ENCODE results near the gene NFILZ.

Gene NFILZ

GRCh38 chr19:8642561-8642960 lies 12.1 kb downstream of the NFILZ start:
- H3K4me1 Mint-ChIP-seq = peaks cover 6% of the 10 kb centered on the region
- H3K4me3 Mint-ChIP-seq = no peak overlapping the region
- no peaks in the 10 kb centered on the region for H3K9me3 Mint-ChIP-seq
- H3K36me3 Mint-ChIP-seq (ENCODE audit: low read depth) = no peaks in the 10 kb centered on the region
- H3K27me3 Mint-ChIP-seq = peaks cover 20% of the 10 kb centered on the region
- ATAC-seq (no peak), DNase-seq (no peak)
- H3K27ac Mint-ChIP-seq = no peak overlapping the region

- H3K4me1 Mint-ChIP-seq = no peaks in the 10 kb centered on the region
- H3K27ac Mint-ChIP-seq = no peak overlapping the region
- H3K9me3 Mint-ChIP-seq = no peaks in the 10 kb centered on the region
- H3K27me3 Mint-ChIP-seq = peaks cover 14% of the 10 kb centered on the region
- ATAC-seq (no peak), DNase-seq (no peak)
- no peaks in the 10 kb centered on the region for H3K36me3 Mint-ChIP-seq (ENCODE audit: low read depth)
- H3K4me3 Mint-ChIP-seq = no peak overlapping the region
Measured at GRCh38 chr19:8643860-8644653, 13.6 kb downstream of the NFILZ start.

DNA sequence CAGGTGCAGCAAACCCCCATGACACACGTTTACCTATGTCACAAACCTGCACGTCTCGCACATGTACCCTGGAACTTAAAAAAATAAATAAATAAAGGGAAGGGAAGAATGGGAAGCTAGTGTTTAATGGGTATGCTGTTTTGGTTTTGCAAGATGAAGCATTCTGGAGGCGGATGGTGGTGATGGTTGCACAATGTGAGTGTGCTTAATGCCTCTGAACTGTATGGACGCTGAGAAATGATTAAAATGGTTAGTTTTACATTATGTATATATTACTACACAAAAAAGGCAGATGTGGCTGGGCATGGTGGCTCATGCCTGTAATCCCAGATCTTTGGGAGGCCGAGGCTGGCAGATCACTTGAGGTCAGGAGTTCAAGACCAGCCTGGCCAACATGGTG lies 17.8 kb downstream of the NFILZ start:
- Mint-ChIP-seq H3K4me3 (no peak overlapping the region), H3K36me3 (ENCODE audit: low read depth) (no peaks in the 10 kb centered on the region), H3K27me3 (peaks cover 7% of the 10 kb centered on the region), H3K9me3 (no peaks in the 10 kb centered on the region), H3K4me1 (peaks cover 5% of the 10 kb centered on the region), H3K27ac (no peak overlapping the region)
- DNase-seq (no peak), ATAC-seq (no peak)

- peaks cover 3% of the 10 kb centered on the region for H3K27me3 Mint-ChIP-seq
- ATAC-seq (peak; percentile 59), DNase-seq (peak; percentile 76)
- H3K4me3 Mint-ChIP-seq = peak overlapping the region; percentile 36
- H3K36me3 Mint-ChIP-seq (ENCODE audit: low read depth) = no peaks in the 10 kb centered on the region
- H3K27ac Mint-ChIP-seq = no peak overlapping the region
- no peaks in the 10 kb centered on the region for H3K9me3 Mint-ChIP-seq
- H3K4me1 Mint-ChIP-seq = peaks cover 19% of the 10 kb centered on the region
Measured at GRCh38 chr19:8654591-8655339, 24.3 kb downstream of the NFILZ start.

- Mint-ChIP-seq H3K27me3 (peaks cover 3% of the 10 kb centered on the region), H3K27ac (no peak overlapping the region), H3K4me1 (peaks cover 15% of the 10 kb centered on the region), H3K36me3 (ENCODE audit: low read depth) (no peaks in the 10 kb centered on the region), H3K4me3 (peak overlapping the region; percentile 30), H3K9me3 (no peaks in the 10 kb centered on the region)
- ATAC-seq = peak; percentile 33
- DNase-seq = peak; percentile 41
Measured at GRCh38 chr19:8655340-8655709, 24.9 kb downstream of the NFILZ start.

DNA sequence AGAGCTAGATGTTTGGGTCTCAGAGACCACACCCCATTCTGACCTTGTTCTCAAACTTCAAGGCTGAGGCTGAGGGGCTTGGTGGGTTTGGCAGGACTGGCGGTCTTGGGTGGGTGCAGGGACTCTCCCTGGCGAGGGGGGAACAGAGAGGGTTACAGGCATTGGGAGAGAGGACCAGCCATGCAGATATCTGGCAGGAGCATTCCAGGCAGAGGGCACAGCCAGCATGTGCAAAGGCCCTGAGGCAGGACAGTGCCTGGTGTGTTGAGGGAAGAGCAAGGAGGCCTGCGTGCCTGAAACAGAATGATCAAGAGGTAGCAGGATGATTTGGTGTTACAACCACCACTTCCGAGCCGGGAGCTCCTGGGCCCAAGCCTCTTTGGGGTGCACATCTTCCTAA lies 27.4 kb downstream of the NFILZ start:
- peaks cover 14% of the 10 kb centered on the region for H3K4me1 Mint-ChIP-seq
- H3K27ac Mint-ChIP-seq = no peak overlapping the region
- no peak overlapping the region for H3K4me3 Mint-ChIP-seq
- DNase-seq (no peak), ATAC-seq (no peak)
- no peaks in the 10 kb centered on the region for H3K36me3 Mint-ChIP-seq (ENCODE audit: low read depth)
- peaks cover 3% of the 10 kb centered on the region for H3K27me3 Mint-ChIP-seq
- H3K9me3 Mint-ChIP-seq = no peaks in the 10 kb centered on the region

GRCh38 chr19:8659905-8660304 lies 29.5 kb downstream of the NFILZ start:
- H3K4me3 Mint-ChIP-seq = no peak overlapping the region
- H3K27me3 Mint-ChIP-seq = peaks cover 3% of the 10 kb centered on the region
- DNase-seq = no peak
- ATAC-seq = no peak
- H3K36me3 Mint-ChIP-seq (ENCODE audit: low read depth) = no peaks in the 10 kb centered on the region
- H3K9me3 Mint-ChIP-seq = no peaks in the 10 kb centered on the region
- H3K4me1 Mint-ChIP-seq = peaks cover 23% of the 10 kb centered on the region
- no peak overlapping the region for H3K27ac Mint-ChIP-seq

- Mint-ChIP-seq H3K4me1 (peaks cover 35% of the 10 kb centered on the region), H3K4me3 (no peak overlapping the region), H3K27ac (no peak overlapping the region)
Measured at GRCh38 chr19:8662263-8662662, 31.8 kb downstream of the NFILZ start.

DNA sequence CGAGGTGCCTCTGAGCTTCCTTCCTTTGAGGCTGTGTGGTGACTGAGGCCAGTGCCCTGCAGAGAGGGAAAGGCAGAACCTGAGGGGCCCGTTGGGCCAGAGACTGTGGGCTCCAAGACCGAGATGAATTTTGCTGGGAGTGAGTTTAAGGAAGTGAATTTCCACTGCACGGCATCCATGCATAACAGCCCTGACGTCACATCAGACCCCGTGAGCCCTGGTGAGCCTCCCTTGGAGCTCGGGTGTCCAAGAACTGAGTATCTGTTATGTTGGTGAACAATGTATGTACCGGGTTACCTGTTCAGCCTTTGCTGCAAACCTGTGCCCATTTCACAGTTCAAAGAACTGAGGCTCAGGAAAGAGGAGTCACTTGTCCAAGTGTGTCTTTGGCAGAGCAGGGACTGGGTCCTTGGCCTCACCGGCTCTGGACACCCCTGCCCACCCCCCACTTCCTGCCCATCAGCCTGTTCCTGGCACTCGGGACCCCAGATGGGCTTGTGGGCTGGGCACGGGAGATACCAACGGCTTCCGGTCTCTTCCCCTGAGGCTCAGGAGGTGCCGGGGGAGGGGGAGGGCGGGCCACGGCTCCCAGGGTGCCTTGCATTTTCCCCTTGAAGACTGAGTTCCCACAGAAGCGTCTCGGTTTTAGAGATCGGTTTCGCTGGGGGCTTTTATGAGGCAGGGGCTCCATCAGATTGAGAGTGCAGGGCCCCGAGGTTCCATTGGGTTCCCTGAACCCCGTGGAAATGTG lies 33.7 kb downstream of the NFILZ start:
- Mint-ChIP-seq H3K4me3 (no peak overlapping the region), H3K4me1 (peaks cover 45% of the 10 kb centered on the region), H3K27ac (no peak overlapping the region), H3K36me3 (ENCODE audit: low read depth) (no peaks in the 10 kb centered on the region), H3K27me3 (no peaks in the 10 kb centered on the region), H3K9me3 (peaks cover 4% of the 10 kb centered on the region)
- peak; percentile 56 for DNase-seq
- peak; percentile 31 for ATAC-seq

More at GRCh38 chr19:8662263-8662662, 31.8 kb downstream of the NFILZ start:
- Mint-ChIP-seq H3K9me3 (no peaks in the 10 kb centered on the region), H3K27me3 (no peaks in the 10 kb centered on the region), H3K36me3 (ENCODE audit: low read depth) (no peaks in the 10 kb centered on the region)
- no peak for DNase-seq
- ATAC-seq = no peak

- H3K9me3 Mint-ChIP-seq = peaks cover 4% of the 10 kb centered on the region
- peak overlapping the region; percentile 64 for H3K27ac Mint-ChIP-seq
- H3K27me3 Mint-ChIP-seq = no peaks in the 10 kb centered on the region
- peaks cover 51% of the 10 kb centered on the region for H3K4me1 Mint-ChIP-seq
- DNase-seq (no peak), ATAC-seq (no peak)
- no peak overlapping the region for H3K4me3 Mint-ChIP-seq
- H3K36me3 Mint-ChIP-seq (ENCODE audit: low read depth) = no peaks in the 10 kb centered on the region
Measured at GRCh38 chr19:8664671-8665057, 34.2 kb downstream of the NFILZ start.

DNA sequence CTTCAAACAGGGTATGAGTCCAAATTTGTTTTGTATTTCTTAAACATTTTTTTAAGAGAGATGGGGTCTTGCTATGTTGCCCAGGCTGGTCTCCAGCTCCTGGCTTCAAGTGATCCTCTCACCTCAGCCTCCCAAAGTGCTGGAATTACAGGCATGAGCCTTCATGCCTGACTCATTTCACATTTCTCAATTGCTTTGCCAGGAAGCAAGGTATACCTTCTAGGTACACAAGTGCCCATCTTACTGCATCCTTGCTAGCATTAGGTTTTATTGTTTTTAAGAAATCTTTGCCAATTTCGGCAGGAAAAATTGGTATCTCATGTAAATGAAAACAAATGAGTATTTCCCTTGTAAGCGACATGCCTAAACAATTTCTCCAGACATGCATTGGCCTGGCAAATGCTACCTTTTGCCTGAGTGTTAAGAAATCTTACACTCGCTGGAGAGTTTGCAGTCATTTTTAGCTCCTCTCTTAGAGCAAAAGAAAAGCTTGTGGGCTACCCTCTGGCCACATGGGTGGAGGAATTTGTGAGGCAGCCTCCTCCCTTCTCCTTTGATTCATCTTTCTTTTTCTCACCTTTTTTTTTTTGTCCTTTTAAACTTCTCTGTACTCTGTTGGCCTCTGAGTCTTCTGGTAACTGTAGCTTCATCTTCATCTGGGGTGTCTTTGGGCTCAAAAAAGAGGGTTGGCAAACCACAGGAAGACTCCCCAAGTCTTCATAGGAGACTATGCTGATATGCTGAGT lies 35.2 kb downstream of the NFILZ start:
- Mint-ChIP-seq H3K27ac (peak overlapping the region; percentile 1), H3K36me3 (ENCODE audit: low read depth) (no peaks in the 10 kb centered on the region), H3K9me3 (peaks cover 4% of the 10 kb centered on the region), H3K4me1 (peaks cover 57% of the 10 kb centered on the region), H3K4me3 (no peak overlapping the region), H3K27me3 (no peaks in the 10 kb centered on the region)
- ATAC-seq (peak; percentile 77), DNase-seq (peak; percentile 31)

DNA sequence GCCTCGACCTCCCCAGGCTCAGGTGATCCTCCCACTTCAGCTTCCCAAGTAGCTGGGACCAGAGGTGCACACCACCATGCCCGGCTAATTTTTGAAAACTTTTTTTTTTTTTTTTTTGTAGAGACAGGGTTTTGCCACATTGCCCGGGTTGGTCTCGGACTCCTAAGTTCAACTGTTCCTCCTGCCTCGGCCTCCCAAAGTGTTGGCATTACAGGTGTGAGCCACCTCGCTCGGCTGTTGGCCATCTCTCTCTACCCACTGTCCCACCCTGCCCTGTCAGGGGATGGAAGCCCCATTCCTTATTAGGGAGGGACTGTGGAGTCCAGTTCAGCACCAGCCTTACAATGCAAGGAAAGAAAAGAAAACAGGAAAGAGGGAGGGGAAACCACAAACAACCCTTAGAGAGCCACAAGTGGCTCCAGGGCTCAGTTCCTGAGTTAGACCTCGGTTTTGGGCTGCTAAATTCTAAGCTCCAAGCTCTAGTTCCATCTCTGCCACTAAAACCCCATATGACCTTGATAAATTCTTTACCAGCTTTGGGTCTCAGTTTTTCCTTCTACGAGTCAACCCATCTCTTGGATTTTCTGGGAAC lies 36.5 kb downstream of the NFILZ start:
- H3K4me3 Mint-ChIP-seq = no peak overlapping the region
- H3K27me3 Mint-ChIP-seq = no peaks in the 10 kb centered on the region
- H3K4me1 Mint-ChIP-seq = peaks cover 69% of the 10 kb centered on the region
- ATAC-seq (no peak), DNase-seq (no peak)
- no peak overlapping the region for H3K27ac Mint-ChIP-seq
- H3K9me3 Mint-ChIP-seq = peaks cover 4% of the 10 kb centered on the region
- no peaks in the 10 kb centered on the region for H3K36me3 Mint-ChIP-seq (ENCODE audit: low read depth)

- peaks cover 8% of the 10 kb centered on the region for H3K9me3 Mint-ChIP-seq
- peaks cover 2% of the 10 kb centered on the region for H3K36me3 Mint-ChIP-seq (ENCODE audit: low read depth)
- no peak overlapping the region for H3K4me3 Mint-ChIP-seq
- ATAC-seq (no peak), DNase-seq (no peak)
- H3K4me1 Mint-ChIP-seq = peaks cover 40% of the 10 kb centered on the region
- peaks cover 6% of the 10 kb centered on the region for H3K27me3 Mint-ChIP-seq
- H3K27ac Mint-ChIP-seq = no peak overlapping the region
Measured at GRCh38 chr19:8673276-8673891, 43.0 kb downstream of the NFILZ start.

Data from activated naive CD8-positive, alpha-beta T cell treated with anti-CD3 and anti-CD28 coated beads, Interleukin-2, amount 50 U/mL, for 24 hours (primary cell).